GM21526 (cell line): Measurements from ENCODE around the gene TM4SF18.

Experiments used
- ATAC-seq: cut with Tn5 transposase; IDR thresholded peaks from one replicate; pipeline ENCODE4 v1.9.1; 2021; ENCODE audit warnings: moderate library complexity; ENCODE audit not compliant: unreplicated experiment, low FRiP score

TM4SF18 gene

DNA sequence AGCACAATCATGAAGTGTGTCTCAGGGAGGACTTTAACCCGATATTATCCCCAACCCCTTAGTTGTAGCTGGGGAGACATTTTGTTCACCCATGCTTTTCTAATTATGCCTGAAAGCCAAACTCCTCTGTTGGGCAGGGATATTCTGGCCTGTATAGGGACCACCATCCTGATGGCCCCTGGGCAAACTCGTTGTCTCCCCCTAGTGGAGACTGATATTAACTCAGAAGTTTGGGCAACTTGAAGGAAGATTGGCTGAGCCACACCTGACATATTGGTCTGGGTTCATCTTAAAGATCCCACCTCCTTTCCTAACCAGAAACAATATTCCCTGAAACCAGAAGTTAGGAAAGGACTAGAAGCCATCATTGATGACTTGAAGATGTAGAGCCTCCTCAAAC lies 42.3 kb downstream of the TM4SF18 start:
- ATAC-seq = no peak

DNA sequence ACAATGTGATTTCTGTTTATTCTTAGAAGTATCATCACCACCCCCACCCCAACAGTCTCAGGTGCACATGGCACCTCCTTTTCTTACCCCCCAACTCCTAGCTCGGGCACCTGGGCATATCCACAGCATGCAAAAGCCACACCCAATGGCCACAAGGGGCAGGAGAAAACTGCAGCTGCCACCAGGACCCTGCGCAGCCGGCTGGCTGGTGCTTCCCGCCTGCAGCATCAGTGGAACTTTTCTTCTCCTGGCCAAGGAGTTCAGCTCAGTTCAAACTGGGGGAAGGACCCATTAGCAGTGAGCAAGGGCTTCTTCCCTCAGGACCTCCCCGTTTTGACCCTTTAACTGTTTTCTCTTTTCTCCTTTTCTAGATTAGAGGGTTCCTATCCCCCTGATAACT lies 44.8 kb downstream of the TM4SF18 start:
- no peak for ATAC-seq

- ATAC-seq = no peak
Observed at GRCh38 chr3:149284034-149284433, 49.4 kb downstream of the TM4SF18 start.

- no peak for ATAC-seq
Observed at GRCh38 chr3:149283401-149283800, 50.0 kb downstream of the TM4SF18 start.

GRCh38 chr3:149282836-149283235 lies 50.6 kb downstream of the TM4SF18 start:
- ATAC-seq = no peak

GRCh38 chr3:149282322-149282721 lies 51.1 kb downstream of the TM4SF18 start:
- no peak for ATAC-seq

GRCh38 chr3:149280671-149281349 lies 52.6 kb downstream of the TM4SF18 start:
- no peak for ATAC-seq

- ATAC-seq = no peak
Observed at GRCh38 chr3:149278911-149279310, 54.5 kb downstream of the TM4SF18 start.

DNA sequence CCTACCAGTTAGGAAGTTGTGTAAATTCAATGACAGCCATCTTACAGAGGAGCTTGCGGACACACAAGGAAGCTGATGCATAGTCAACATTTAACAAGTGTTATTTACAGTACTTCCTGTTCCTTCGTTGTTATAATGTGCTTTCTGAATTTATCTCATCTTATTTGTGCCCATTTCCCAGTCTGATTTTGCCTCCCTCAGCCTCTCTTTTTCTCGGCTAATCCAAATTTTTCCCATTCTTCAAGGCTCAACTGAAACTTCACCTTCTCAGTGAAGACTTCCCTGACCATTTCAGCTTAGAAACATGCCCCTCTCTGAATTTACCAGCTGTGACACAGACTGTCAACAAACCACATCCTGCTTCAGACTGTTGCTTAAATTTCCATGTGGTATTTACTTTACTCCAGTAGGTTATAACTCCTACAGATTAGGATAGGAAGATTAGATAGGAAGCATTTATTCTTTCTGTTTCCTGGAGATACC lies 56.1 kb downstream of the TM4SF18 start:
- ATAC-seq = peak; percentile 65

GRCh38 chr3:149276619-149277018 lies 56.8 kb downstream of the TM4SF18 start:
- no peak for ATAC-seq

DNA sequence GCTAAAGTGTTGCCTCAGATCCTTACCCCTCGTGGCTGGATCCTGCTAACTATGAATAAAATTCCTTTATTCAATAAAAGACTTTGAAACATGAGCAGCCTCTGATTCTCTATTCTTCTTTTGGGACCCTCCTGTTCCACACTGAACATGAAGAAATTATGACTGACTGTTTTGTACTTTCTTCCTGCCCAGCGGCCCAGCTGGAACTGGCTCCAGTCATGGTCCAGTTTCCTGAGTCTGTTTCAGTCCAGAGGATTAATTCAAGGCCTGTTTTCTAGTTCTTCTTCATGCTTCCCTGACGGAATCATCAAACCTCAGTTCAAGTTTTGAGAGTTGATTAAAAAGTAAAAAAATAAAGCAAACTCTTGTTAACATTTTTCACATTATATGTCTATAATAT lies 59.2 kb downstream of the TM4SF18 start:
- ATAC-seq = no peak

DNA sequence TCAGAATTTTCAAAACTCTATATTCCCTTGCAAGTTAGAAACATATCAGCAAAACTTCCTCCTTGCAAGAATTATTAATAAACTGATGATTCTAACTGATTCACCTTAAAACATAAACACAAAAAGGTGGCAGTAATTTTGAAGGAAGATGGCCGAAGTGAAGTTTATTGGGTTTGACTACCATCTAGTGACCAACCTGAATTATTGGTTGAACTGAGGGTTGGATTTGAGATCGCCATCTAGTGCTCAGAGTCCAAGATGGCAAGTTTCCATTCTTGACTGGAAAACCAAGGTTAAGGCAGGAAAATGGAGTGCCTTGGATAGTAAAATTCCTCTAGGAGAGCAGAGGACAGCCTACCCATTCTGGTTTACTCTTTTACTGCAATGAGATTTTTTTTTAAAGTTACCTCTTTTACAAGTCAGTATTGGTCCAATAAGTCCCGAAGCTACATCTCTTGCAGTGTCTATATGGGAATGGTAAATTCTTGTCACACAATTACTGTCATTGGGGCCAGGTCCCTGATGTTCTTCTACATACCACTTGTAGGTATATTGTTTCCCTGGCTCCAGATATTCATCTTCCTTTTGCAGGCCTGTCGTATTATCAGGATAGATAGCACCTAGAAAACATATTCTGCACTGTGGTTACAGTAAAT lies 60.2 kb downstream of the TM4SF18 start:
- ATAC-seq = no peak

DNA sequence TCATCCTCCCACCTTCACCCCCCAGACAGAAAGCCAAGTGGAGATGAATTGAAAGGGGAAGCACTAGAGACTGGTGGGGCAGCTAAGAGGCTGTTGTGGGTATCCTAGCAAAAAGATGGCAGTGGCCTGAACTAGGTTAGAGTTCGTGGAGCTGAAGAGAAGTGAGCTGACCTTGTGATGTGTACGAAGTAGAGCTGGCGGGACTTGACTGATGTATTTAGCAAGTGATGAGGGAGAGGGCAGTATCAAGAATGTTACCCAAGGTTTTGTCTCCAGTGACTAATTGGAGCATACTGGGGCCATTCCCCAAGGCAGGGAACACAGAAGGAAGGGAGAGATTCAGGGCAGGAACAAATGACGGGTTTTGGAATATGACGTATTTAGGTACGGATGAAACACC lies 61.8 kb downstream of the TM4SF18 start:
- no peak for ATAC-seq

DNA sequence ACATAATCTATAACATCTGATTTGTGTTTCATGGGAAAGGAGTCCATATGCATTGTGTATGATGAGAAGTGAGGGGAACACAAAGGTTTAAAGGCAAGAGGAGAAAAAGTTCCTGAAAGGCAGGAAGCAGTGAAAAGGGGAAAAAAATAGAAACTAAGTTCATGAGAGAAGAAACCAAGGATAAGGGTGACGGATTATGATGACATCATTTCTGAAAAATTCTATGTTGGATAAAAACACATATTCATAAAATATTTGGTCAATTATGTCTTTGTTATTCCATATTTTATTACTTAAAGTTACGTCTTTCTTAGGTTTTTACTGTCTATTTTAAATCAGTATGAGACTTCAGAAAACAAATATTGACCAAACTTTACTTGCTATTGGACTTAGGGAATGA lies 63.3 kb downstream of the TM4SF18 start:
- ATAC-seq = no peak

- no peak for ATAC-seq
Observed at GRCh38 chr3:149269687-149270086, 63.7 kb downstream of the TM4SF18 start.
